ENCODE measurements around the gene PUSL1.
A peak's percentile ranks its signal among the peaks of the same experiment; 100 is the strongest.

The PUSL1 gene

DNA sequence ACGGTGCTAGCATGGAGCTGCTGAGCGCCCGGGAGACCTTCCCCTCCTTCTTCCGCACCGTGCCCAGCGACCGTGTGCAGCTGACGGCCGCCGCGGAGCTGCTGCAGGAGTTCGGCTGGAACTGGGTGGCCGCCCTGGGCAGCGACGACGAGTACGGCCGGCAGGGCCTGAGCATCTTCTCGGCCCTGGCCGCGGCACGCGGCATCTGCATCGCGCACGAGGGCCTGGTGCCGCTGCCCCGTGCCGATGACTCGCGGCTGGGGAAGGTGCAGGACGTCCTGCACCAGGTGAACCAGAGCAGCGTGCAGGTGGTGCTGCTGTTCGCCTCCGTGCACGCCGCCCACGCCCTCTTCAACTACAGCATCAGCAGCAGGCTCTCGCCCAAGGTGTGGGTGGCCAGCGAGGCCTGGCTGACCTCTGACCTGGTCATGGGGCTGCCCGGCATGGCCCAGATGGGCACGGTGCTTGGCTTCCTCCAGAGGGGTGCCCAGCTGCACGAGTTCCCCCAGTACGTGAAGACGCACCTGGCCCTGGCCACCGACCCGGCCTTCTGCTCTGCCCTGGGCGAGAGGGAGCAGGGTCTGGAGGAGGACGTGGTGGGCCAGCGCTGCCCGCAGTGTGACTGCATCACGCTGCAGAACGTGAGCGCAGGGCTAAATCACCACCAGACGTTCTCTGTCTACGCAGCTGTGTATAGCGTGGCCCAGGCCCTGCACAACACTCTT, 23.8 kb downstream of the PUSL1 start:
- TF ChIP-seq POLR2AphosphoS5 (IDR thresholded peaks at IDR 0.05; ENCODE audit: low read depth, low read length) (no peak), REST (IDR thresholded peaks at IDR 0.05; ENCODE audit: insufficient read depth in 1 of 2, low read depth in 2 of 2, low read length in 2 of 2) (no peak), TAF1 (IDR thresholded peaks at IDR 0.05; ENCODE audit: borderline replicate concordance, insufficient read depth, low read length) (no peak), FOXP2 (optimal IDR thresholded peaks at IDR 0.05; ENCODE audit: borderline replicate concordance, extremely low read depth, extremely low read length, insufficient read depth) (no peak)

DNA sequence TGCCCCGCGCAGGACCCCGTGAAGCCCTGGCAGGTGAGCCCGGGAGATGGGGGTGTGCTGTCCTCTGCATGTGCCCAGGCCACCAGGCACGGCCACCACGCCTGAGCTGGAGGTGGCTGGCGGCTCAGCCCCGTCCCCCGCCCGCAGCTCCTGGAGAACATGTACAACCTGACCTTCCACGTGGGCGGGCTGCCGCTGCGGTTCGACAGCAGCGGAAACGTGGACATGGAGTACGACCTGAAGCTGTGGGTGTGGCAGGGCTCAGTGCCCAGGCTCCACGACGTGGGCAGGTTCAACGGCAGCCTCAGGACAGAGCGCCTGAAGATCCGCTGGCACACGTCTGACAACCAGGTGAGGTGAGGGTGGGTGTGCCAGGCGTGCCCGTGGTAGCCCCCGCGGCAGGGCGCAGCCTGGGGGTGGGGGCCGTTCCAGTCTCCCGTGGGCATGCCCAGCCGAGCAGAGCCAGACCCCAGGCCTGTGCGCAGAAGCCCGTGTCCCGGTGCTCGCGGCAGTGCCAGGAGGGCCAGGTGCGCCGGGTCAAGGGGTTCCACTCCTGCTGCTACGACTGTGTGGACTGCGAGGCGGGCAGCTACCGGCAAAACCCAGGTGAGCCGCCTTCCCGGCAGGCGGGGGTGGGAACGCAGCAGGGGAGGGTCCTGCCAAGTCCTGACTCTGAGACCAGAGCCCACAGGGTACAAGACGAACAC, 24.5 kb downstream of the PUSL1 start:
- no peak for TF ChIP-seq TAF1 (IDR thresholded peaks at IDR 0.05; ENCODE audit: borderline replicate concordance, insufficient read depth, low read length)
- TF ChIP-seq POLR2AphosphoS5 (IDR thresholded peaks at IDR 0.05; ENCODE audit: low read depth, low read length) = 0 out of 2 replicates have a peak, but pooled peaks have one; percentile 2
- TF ChIP-seq FOXP2 (optimal IDR thresholded peaks at IDR 0.05; ENCODE audit: borderline replicate concordance, extremely low read depth, extremely low read length, insufficient read depth) = no peak
- TF ChIP-seq SIN3A (IDR thresholded peaks at IDR 0.05; ENCODE audit: borderline replicate concordance, insufficient read depth, low read length) = no peak

DNA sequence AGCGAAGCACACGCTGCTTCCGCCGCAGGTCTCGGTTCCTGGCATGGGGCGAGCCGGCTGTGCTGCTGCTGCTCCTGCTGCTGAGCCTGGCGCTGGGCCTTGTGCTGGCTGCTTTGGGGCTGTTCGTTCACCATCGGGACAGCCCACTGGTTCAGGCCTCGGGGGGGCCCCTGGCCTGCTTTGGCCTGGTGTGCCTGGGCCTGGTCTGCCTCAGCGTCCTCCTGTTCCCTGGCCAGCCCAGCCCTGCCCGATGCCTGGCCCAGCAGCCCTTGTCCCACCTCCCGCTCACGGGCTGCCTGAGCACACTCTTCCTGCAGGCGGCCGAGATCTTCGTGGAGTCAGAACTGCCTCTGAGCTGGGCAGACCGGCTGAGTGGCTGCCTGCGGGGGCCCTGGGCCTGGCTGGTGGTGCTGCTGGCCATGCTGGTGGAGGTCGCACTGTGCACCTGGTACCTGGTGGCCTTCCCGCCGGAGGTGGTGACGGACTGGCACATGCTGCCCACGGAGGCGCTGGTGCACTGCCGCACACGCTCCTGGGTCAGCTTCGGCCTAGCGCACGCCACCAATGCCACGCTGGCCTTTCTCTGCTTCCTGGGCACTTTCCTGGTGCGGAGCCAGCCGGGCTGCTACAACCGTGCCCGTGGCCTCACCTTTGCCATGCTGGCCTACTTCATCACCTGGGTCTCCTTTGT, 25.3 kb downstream of the PUSL1 start:
- TF ChIP-seq REST (IDR thresholded peaks at IDR 0.05; ENCODE audit: insufficient read depth in 1 of 2, low read depth in 2 of 2, low read length in 2 of 2) = no peak
- no peak for TF ChIP-seq POLR2AphosphoS5 (IDR thresholded peaks at IDR 0.05; ENCODE audit: low read depth, low read length)
- TF ChIP-seq SIN3A (IDR thresholded peaks at IDR 0.05; ENCODE audit: borderline replicate concordance, insufficient read depth, low read length) = no peak
- TF ChIP-seq TAF1 (IDR thresholded peaks at IDR 0.05; ENCODE audit: borderline replicate concordance, insufficient read depth, low read length) = no peak
- no peak for TF ChIP-seq FOXP2 (optimal IDR thresholded peaks at IDR 0.05; ENCODE audit: borderline replicate concordance, extremely low read depth, extremely low read length, insufficient read depth)

DNA sequence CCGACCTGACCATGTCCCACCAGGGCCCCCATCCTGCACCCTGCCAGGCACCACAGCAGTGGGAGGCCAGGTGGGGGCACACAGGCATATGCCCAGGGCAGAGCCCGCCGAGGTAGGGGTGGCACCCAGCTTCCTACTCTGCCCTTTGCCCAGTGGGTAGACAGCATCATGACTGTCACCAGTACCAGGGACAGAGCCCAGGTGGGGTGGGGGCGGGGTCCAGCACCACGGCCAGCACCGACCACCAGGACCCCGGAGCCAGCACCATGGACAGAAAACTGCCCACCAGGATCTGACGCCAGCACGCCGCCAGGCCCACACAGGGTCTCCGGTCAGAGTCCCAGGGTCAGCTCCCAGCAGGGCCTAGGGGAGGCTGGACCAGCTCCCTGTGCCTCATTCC, 26.4 kb downstream of the PUSL1 start:
- no peak for TF ChIP-seq FOXP2 (optimal IDR thresholded peaks at IDR 0.05; ENCODE audit: borderline replicate concordance, extremely low read depth, extremely low read length, insufficient read depth)
- TF ChIP-seq POLR2AphosphoS5 (IDR thresholded peaks at IDR 0.05; ENCODE audit: low read depth, low read length) = no peak
- peak; percentile 59; the same call in 1 of the 2 replicates for TF ChIP-seq SIN3A (IDR thresholded peaks at IDR 0.05; ENCODE audit: borderline replicate concordance, insufficient read depth, low read length)
- peak; percentile 90 to 95 for TF ChIP-seq REST (IDR thresholded peaks at IDR 0.05; ENCODE audit: insufficient read depth in 1 of 2, low read depth in 2 of 2, low read length in 2 of 2)
- no peak for TF ChIP-seq TAF1 (IDR thresholded peaks at IDR 0.05; ENCODE audit: borderline replicate concordance, insufficient read depth, low read length)

GRCh38 chr1:1335283-1335682, 26.9 kb downstream of the PUSL1 start:
- TF ChIP-seq TAF1 (IDR thresholded peaks at IDR 0.05; ENCODE audit: borderline replicate concordance, insufficient read depth, low read length) = no peak
- TF ChIP-seq REST (IDR thresholded peaks at IDR 0.05; ENCODE audit: insufficient read depth in 1 of 2, low read depth in 2 of 2, low read length in 2 of 2) = no peak
- no peak for TF ChIP-seq POLR2AphosphoS5 (IDR thresholded peaks at IDR 0.05; ENCODE audit: low read depth, low read length)
- TF ChIP-seq FOXP2 (optimal IDR thresholded peaks at IDR 0.05; ENCODE audit: borderline replicate concordance, extremely low read depth, extremely low read length, insufficient read depth) = no peak
- TF ChIP-seq SIN3A (IDR thresholded peaks at IDR 0.05; ENCODE audit: borderline replicate concordance, insufficient read depth, low read length) = no peak
